T-cell (primary cell): Measurements from ENCODE around the gene SMURF1. TPM values are rescaled to one million over a fixed set of nuclear protein-coding genes. Genes with fewer than 3 reads are reported as not detected.
A peak's percentile ranks its signal among the peaks of the same experiment; 100 is the strongest.

ENCODE experiments used
- ATAC-seq, 4 experiments: fragments of 200-7000 bp in 3 of 4; fragments of 150-1000 bp in 1 of 4; cut with Tn5 transposase; replicated peaks in 1 of 4; 1 replicate in 3 of 4; 2 replicates in 1 of 4; pipeline ENCODE4 v1.10.0; 2021; ENCODE audit warnings: moderate library complexity in 3 of 4, mild to moderate bottlenecking in 2 of 4, moderate number of reproducible peaks in 1 of 4
- CTCF ChIA-PET, 2 donors: fragments of 300-600 bp; sonication (Branson Sonifier 250); formaldehyde crosslinking; loops; one replicate each; lab custom pipeline; 2022; ENCODE audit warnings: antibody characterized with exemption in 2 of 2; lab: Charles Lee
- POLR2A ChIA-PET, 2 donors: fragments of 300-600 bp; sonication (Branson Sonifier 250); formaldehyde crosslinking; loops; one replicate each; lab custom pipeline; 2022; ENCODE audit warnings: antibody characterized with exemption in 2 of 2; lab: Charles Lee
- DNase-seq, 35 experiments: peaks; one replicate each; pipeline versions ENCODE4 v3.0.0 to v3.0.0-alpha.2; 2013 to 2023
- H3K27ac ChIP-seq: one replicate; pipeline ENCODE4 v1.5.1; 2013; ENCODE audit warnings: low read length
- H3K27me3 ChIP-seq, 2 experiments: replicated peaks in 1 of 2; 1 replicate in 1 of 2; 2 replicates in 1 of 2; pipeline versions ENCODE4 v1.6.1 to v1.7.0; 2013; ENCODE audit warnings: low read length in 1 of 2, mixed read lengths in 1 of 2; ENCODE audit not compliant: control insufficient read depth in 2 of 2, insufficient read depth in 2 of 2; ENCODE audit errors: extremely low read depth in 1 of 2
- H3K36me3 ChIP-seq, 2 donors: 1 replicate in 1 of 2; 2 replicates in 1 of 2; pipeline versions ENCODE4 v1.6.1 to v1.7.0; 2013; ENCODE audit warnings: low read length in 1 of 2; ENCODE audit not compliant: control insufficient read depth in 2 of 2, insufficient read depth in 1 of 2; ENCODE audit errors: extremely low read depth in 1 of 2
- H3K4me1 ChIP-seq, 2 experiments: 1 replicate in 1 of 2; 2 replicates in 1 of 2; pipeline versions ENCODE4 v1.6.1 to v1.7.0; 2013; ENCODE audit warnings: low read length in 2 of 2, mixed read lengths in 1 of 2; ENCODE audit not compliant: insufficient read depth in 2 of 2, control insufficient read depth in 1 of 2; ENCODE audit errors: extremely low read depth in 1 of 2
- H3K4me3 ChIP-seq, 2 donors: 1 replicate in 1 of 2; 2 replicates in 1 of 2; pipeline versions ENCODE4 v1.5.1 to v1.7.0; 2013; ENCODE audit warnings: mild to moderate bottlenecking in 2 of 2, low read length in 1 of 2, moderate library complexity in 1 of 2; ENCODE audit not compliant: control insufficient read depth in 1 of 2; ENCODE audit errors: extremely low read depth in 1 of 2
- H3K9me3 ChIP-seq: 2 replicates; pipeline ENCODE4 v1.7.0; 2013
- H3K27ac Mint-ChIP-seq, 2 donors: one replicate each; pipeline ENCODE4 v1.8.0; 2020 to 2021; ENCODE audit warnings: mild to moderate bottlenecking in 2 of 2, mixed read lengths in 2 of 2
- H3K27me3 Mint-ChIP-seq, 2 donors: one replicate each; pipeline ENCODE4 v1.8.0; 2021 to 2022; ENCODE audit warnings: mixed read lengths in 2 of 2
- H3K36me3 Mint-ChIP-seq: one replicate; pipeline ENCODE4 v1.8.0; 2021; ENCODE audit warnings: mixed read lengths
- H3K4me1 Mint-ChIP-seq, 3 donors: one replicate each; pipeline ENCODE4 v1.8.0; 2020 to 2022; ENCODE audit warnings: mixed read lengths in 3 of 3, mild to moderate bottlenecking in 1 of 3
- H3K4me3 Mint-ChIP-seq, 3 donors: one replicate each; pipeline ENCODE4 v1.8.0; 2020 to 2022; ENCODE audit warnings: mild to moderate bottlenecking in 3 of 3, mixed read lengths in 3 of 3, moderate library complexity in 3 of 3
- H3K9me3 Mint-ChIP-seq, 3 donors: one replicate each; pipeline ENCODE4 v1.8.0; 2020 to 2022; ENCODE audit warnings: mixed read lengths in 3 of 3
- WGBS: methylation state at CpG from one replicate; pipeline ENCODE4 v1.1.5; 2013; ENCODE audit warnings: missing lambda C conversion rate; ENCODE audit not compliant: insufficient coverage; 5-methylcytosine and 5-hydroxymethylcytosine counted together
- total RNA-seq, 35 experiments: library from RNA in 6 of 35; stranded (reverse) in 6 of 35; fragments of 120-200 nt in 1 of 35; gene quantifications; one replicate each; pipeline versions ENCODE4 v1.2.1 to v1.2.4 and lab custom pipeline; 2013 to 2026

SMURF1 gene
- total RNA-seq, 5 donors from 2014 or later (not counting 1 experiment from before 2014, with no cell fraction given), result 21.6 to 26.4 (median 22.7) TPM

- H3K27ac Mint-ChIP-seq, result peak overlapping the region; percentile 11 to 22
- WGBS, result 93% methylated on average over 3 of the region's 10 CpGs
- H3K27me3 Mint-ChIP-seq, result no peaks in the 10 kb centered on the region
- H3K9me3 Mint-ChIP-seq, result no peaks in the 10 kb centered on the region
- peaks cover 52% of the 10 kb centered on the region for H3K36me3 Mint-ChIP-seq
- Histone ChIP-seq H3K27me3 (no peaks in the 10 kb centered on the region), H3K4me1 (no peaks in the 10 kb centered on the region), H3K36me3 (peaks cover 25 to 84% of the 10 kb centered on the region in 2 donors), H3K27ac (no peak overlapping the region), H3K4me3 (no peak overlapping the region), H3K9me3 (no peaks in the 10 kb centered on the region)
- CTCF ChIA-PET, result interaction anchor here in 1 of 2 donors (0.6 kb wide), 1 partner anchor 120 kb away, joined by 3 read pairs; no protein-coding TSS in a partner anchor
- POLR2A ChIA-PET, result no interaction called here
- ATAC-seq, result no peak
- no peak overlapping the region for H3K4me3 Mint-ChIP-seq
- peak in 1 of 35 experiments; percentile 4 for DNase-seq
- H3K4me1 Mint-ChIP-seq, result peaks cover 0 to 8% (median 5%) of the 10 kb centered on the region in 3 donors
Measured at GRCh38 chr7:99001482-99002147, 142.3 kb downstream of the SMURF1 start.

DNA sequence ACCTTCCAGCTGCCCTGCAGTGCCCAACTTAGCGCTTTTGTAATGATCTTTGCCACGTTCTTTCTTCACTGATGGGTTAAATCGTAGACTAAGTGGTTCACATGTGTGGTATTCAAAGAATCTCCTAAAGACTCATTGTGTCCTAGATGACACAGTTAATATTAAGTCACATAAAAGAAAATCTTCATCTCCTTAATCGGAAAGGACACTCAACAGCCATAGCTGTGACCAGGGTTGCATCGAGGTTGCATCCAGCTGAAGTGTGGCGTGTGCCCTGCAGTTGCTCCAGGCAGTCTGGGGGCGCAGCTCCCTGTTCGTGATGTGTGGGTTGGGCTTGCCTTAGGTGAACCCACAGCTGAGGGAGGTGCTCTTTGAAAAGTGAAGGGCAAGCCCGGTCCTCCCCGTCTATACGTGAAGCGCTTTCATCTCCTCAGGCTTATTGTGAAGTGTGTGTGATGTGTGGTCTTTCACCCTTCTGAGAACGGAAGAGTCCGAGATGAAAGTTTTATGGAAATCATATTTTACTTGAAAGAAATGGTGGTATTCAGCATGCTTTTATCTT lies 142.9 kb downstream of the SMURF1 start:
- Mint-ChIP-seq H3K27ac (peak overlapping the region; percentile 11 to 22), H3K9me3 (no peaks in the 10 kb centered on the region), H3K36me3 (peaks cover 51% of the 10 kb centered on the region), H3K4me3 (no peak overlapping the region), H3K27me3 (no peaks in the 10 kb centered on the region), H3K4me1 (peaks cover 0 to 8% (median 7%) of the 10 kb centered on the region in 3 donors)
- Histone ChIP-seq H3K27me3 (no peaks in the 10 kb centered on the region), H3K4me3 (no peak overlapping the region), H3K36me3 (peaks cover 25 to 84% of the 10 kb centered on the region in 2 donors), H3K27ac (no peak overlapping the region), H3K4me1 (no peaks in the 10 kb centered on the region), H3K9me3 (no peaks in the 10 kb centered on the region)
- ATAC-seq (peak in 3 of 4 experiments; percentile 38 to 53 (median 42)), DNase-seq (peak in 3 of 35 experiments; percentile 4 to 8 (median 5))
- CTCF ChIA-PET, result interaction anchor here in 1 of 2 donors (0.5 kb wide), 1 partner anchor 344 kb away, joined by 7 read pairs; no protein-coding TSS in a partner anchor
- WGBS, result 61% methylated on average over 6 of the region's 14 CpGs
- POLR2A ChIA-PET, result no interaction called here

DNA sequence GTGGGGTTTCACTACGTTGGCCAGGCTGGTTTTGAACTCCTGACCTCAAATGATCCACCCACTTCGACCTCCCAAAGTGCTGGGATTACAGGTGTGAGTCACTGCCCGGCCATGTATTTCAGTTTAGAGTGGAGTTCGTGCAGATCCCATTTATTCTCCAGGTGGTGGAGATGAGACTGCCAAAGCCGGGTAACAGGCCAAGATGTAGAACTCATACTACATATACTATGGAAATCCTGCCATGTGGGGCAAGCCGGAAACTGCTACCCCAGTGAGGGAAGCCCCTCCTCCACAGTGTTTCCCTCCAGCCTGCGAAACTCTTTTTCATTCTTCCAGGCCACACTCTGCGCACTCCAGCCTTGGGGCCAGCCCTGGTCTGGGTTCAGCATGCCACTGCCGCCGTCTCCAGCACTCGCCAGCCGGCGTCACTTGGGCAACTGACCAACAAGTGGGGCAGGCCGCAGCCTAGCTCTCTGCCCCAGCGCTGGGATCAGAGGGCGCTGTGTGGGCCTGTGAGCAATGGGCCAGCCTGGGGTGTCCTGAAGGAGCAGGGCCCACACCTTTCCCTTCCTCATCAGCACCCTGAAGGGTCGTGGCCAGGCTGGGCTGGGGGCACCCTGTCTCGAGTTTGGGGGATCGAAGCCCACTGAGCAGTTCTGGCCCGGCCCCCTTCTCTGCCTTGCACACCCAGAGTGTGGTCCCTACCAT lies 143.6 kb downstream of the SMURF1 start:
- Mint-ChIP-seq H3K4me1 (peaks cover 0 to 13% (median 8%) of the 10 kb centered on the region in 3 donors), H3K27ac (no peak overlapping the region), H3K36me3 (peaks cover 50% of the 10 kb centered on the region), H3K4me3 (no peak overlapping the region), H3K9me3 (no peaks in the 10 kb centered on the region), H3K27me3 (no peaks in the 10 kb centered on the region)
- 100% methylated on average over 12 of the region's 20 CpGs for WGBS
- H3K4me1 ChIP-seq, result no peaks in the 10 kb centered on the region
- ChIA-PET POLR2A (no interaction called here), CTCF (interaction anchor here in 1 of 2 donors (0.5 kb wide), 1 partner anchor 344 kb away, joined by 7 read pairs; no protein-coding TSS in a partner anchor)
- H3K27ac ChIP-seq, result no peak overlapping the region
- no peaks in the 10 kb centered on the region for H3K27me3 ChIP-seq
- ATAC-seq (no peak), DNase-seq (peak in 1 of 35 experiments; percentile 3)
- no peak overlapping the region for H3K4me3 ChIP-seq
- peaks cover 24 to 83% of the 10 kb centered on the region in 2 donors for H3K36me3 ChIP-seq
- H3K9me3 ChIP-seq, result no peaks in the 10 kb centered on the region

DNA sequence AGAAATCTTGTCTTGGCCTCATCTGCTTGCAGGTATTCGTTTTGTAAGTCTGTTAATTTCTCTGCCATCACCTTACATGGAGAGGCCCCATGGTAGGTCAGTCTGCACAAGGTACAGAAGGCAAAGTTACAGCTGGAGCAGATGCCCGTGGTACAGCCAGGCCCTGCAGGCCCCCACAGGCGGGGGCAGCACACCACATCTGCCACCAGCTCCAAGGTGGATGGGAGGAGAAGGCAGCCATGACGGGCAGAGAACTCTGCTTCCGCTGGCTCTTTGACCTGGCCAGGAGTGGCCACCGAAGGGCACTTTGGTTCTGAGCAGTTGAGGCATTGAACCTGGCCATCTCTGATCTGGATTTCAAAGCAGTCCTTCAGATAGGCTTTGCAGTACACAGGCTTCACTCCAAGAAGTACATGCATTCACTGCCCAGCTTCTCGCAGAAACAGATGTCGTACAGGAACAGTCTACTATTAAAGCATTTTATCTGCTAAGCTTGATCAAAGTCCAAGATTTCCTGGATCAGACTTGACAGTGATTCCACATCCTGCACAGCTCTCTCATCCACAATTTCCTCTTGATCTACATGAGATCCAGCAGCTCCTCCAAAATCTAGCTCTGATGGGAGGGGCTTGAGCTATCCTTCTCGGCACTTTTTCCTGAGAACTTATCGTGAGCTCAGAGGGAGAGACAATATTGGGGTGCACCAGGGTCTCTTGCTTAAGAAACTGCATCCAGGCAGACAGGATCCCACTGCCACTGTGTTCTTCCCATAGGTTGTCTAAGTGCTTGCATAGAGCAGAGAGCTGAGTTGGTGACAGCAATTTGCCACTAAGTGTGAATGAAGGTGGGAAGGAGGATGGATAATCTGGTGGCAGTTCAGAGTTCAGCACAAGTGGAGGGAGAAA lies 144.8 kb downstream of the SMURF1 start:
- CTCF ChIA-PET, result no interaction called here
- Histone ChIP-seq H3K36me3 (peaks cover 28 to 83% of the 10 kb centered on the region in 2 donors), H3K27me3 (no peaks in the 10 kb centered on the region), H3K4me1 (no peaks in the 10 kb centered on the region), H3K9me3 (no peaks in the 10 kb centered on the region), H3K4me3 (no peak overlapping the region), H3K27ac (no peak overlapping the region)
- Mint-ChIP-seq H3K27me3 (no peaks in the 10 kb centered on the region), H3K4me1 (peaks cover 0 to 13% (median 8%) of the 10 kb centered on the region in 3 donors), H3K27ac (no peak overlapping the region), H3K4me3 (no peak overlapping the region), H3K9me3 (no peaks in the 10 kb centered on the region), H3K36me3 (peaks cover 48% of the 10 kb centered on the region)
- ATAC-seq (no peak), DNase-seq (no peak)
- WGBS, result 93% methylated on average over 7 of the region's 10 CpGs
- POLR2A ChIA-PET, result interaction anchor here in 1 of 2 donors (0.6 kb wide), 1 partner anchor 192 kb away, joined by 3 read pairs; no protein-coding TSS in a partner anchor

DNA sequence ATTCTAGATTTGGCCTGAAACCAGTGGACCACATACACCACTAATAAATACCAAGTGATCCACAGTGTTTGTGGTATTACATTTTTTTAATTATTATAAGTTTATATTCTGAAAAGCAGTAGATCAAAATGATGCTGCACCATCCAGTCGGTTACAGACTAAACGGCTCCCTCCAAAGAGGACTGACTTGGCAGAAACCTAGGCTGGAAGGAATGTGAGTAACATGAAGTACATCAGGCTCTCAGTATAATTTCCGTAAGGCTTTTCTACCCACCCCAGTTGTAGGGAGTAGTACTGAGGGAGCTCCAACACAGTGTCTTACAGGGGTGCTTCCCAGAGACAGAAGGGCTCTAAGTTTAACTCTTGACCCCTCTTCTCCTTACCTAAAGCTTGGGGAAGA lies 146.1 kb downstream of the SMURF1 start:
- H3K4me3 Mint-ChIP-seq, result no peak overlapping the region
- Histone ChIP-seq H3K4me1 (no peaks in the 10 kb centered on the region), H3K9me3 (no peaks in the 10 kb centered on the region), H3K36me3 (peaks cover 24 to 84% of the 10 kb centered on the region in 2 donors), H3K4me3 (no peak overlapping the region), H3K27me3 (no peaks in the 10 kb centered on the region), H3K27ac (no peak overlapping the region)
- peaks cover 55% of the 10 kb centered on the region for H3K36me3 Mint-ChIP-seq
- peaks cover 0 to 13% (median 8%) of the 10 kb centered on the region in 3 donors for H3K4me1 Mint-ChIP-seq
- ATAC-seq (no peak), DNase-seq (no peak)
- no peaks in the 10 kb centered on the region for H3K9me3 Mint-ChIP-seq
- no peaks in the 10 kb centered on the region for H3K27me3 Mint-ChIP-seq
- POLR2A ChIA-PET, result no interaction called here
- H3K27ac Mint-ChIP-seq, result no peak overlapping the region
- CTCF ChIA-PET, result interaction anchor here in 1 of 2 donors (0.6 kb wide), 1 partner anchor 105 kb away, joined by 3 read pairs; no protein-coding TSS in a partner anchor
- no CpG with 5 or more reads among the region's 3 CpGs for WGBS
